NCI-H345 (cell line): ENCODE data around the gene CFAP54.
"Not testable (repeated sequence)": the region's sequence is repeated elsewhere in the genome, so short reads cannot be mapped to it uniquely, and the experiment has no call there.

Experiments used
- DNase-seq: peaks from one replicate; lab custom pipeline; 2025; lab: John Stamatoyannopoulos, UW

The CFAP54 gene

DNA sequence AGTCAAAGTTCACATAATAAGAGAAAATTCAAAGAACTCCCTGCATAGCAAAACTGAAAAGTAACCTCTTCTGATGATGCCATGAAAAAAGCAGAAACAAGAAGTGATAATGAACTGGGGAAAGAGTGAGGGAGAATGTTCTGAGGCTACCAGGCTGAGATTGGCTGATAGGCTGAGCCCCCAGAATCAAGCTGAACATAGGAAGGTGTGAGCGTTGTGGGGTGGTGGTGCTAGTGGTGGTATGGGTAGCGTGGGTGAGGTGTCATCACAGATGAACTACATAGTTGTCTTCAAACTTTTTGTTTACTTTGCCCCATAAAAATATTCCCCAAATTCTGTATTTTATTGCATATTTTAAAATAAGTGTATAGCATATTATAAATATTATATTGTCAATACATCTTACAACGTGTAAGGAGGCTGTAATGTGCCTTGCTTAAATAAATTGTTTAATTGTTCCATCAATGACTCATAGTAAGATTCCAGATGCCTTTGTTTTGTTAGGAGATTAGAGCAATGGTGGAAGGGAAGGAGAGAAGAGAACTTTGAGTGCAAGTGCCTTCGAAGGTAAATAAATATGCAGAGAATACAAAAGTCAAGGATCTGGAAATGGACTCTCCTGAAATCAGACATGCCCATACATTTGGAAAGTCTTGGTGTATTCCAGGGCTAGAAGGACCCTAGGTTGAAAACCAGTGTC, 15.8 kb upstream of the CFAP54 start:
- no peak for DNase-seq

GRCh38 chr12:96474206-96474605, 15.2 kb upstream of the CFAP54 start:
- no peak for DNase-seq

- DNase-seq, result no peak
These were observed 11.4 kb upstream of the CFAP54 start for GRCh38 chr12:96478011-96478410.

DNA sequence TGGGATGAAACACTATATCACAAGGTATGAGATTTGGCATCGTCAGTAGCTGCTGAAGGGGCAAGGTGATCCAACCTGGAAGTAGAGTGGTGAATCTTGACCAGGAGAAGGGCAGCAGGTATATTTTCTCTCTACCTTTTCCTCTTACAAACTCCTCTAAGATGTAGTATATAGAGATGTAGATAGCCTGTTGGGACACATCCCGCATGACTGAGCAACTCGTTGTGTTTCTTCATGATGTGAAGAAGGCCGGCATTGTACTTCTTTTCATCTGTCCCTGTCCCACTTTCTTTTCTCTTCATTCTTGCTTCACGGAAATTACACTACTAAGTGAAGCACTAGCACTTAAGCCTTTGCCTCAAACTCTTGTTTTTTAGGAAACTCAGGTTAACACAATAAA, 7.3 kb upstream of the CFAP54 start:
- no peak for DNase-seq

- no peak for DNase-seq
These were observed 6.3 kb upstream of the CFAP54 start for GRCh38 chr12:96483116-96483515.

- no peak for DNase-seq
These were observed 2.4 kb upstream of the CFAP54 start for GRCh38 chr12:96486751-96487613.

DNA sequence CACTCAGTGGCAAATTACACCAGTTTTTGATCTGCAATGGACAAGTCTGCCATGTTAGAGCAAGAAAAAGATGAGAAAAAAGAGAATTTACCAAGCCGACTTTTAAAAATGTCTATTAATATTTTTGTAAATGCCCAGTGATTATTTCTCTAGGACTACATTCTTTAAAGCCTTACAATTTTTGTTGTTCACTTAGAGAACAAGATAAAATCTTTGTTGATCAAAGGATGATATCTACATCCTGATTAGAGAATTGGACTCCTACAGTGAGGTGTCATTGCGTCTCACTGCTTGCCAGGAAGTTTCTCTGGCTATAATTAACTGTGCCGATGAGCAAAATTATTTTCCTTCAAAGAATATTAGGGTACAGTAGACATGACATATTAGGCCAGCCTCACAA, 1.7 kb upstream of the CFAP54 start:
- no peak for DNase-seq

DNA sequence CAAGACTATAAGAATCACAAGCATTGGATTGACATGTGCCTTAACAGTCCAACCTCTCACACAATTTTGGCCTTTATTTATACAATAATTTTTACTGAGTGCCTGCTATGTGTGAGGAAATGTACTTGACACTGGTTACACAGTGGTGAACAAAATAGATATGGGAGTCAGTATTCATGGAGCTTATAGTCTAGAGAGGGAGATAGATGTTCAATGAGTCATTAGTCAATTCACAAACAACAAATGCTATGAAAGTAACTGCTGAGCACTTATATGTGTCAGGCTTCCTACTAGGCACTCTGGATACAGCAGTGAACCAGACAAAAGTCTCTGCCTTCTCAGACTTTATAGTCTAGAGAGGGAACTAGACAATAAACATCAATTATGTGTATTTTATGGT, 3.7 kb downstream of the CFAP54 start:
- DNase-seq, result no peak

DNA sequence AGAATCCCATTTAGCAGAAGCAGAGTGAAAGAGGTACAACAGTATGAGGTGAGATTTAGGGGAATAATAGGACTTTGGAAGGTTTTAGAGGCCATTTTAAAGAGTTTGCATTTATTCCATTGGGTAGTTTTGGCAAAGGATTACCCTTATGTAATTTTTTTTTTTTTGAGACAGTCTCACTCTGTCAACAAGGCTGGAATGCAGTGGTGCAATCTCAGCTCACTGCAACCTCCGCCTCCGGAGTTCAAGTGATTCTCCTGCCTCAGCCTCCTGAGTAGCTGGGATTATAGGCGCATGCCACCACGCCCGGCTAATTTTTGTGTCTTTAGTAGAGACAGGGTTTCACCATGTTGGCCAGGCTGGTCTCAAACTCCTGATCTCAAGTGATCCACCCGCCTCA, 4.8 kb downstream of the CFAP54 start:
- DNase-seq, result not testable (repeated sequence)

GRCh38 chr12:96495155-96495554, 5.8 kb downstream of the CFAP54 start:
- no peak for DNase-seq

DNA sequence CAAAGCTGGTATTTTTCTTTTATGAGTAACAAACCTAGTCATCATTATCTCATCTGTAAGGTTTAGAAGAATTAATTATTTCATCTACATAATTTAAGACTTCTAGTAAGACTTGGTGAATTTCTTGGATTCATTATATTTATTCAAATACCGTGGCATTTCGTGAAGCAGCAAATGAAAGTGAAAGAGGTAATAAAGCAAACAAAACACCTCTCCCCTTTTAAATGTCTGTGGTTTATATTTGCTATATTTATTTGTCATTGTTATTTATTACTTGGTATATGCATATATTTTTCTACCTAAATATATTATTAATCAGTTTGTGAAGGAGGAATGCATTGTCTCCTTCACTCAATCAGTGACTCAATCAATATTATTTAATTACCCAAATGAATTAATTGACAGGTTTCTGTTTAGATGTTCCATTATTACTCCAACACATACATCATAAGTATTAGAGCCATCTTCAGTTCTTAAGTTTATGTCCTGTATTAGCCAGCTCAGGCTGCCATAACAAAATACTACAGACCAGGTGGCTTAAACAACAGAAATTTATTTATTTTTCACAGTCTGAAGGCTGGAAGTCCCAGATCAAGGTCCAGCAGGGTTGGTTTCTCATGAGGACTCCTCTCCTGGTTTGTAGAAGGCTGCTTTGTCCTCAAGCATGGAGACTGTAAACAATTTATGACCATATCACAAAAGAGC, 6.6 kb downstream of the CFAP54 start:
- DNase-seq, result no peak

DNA sequence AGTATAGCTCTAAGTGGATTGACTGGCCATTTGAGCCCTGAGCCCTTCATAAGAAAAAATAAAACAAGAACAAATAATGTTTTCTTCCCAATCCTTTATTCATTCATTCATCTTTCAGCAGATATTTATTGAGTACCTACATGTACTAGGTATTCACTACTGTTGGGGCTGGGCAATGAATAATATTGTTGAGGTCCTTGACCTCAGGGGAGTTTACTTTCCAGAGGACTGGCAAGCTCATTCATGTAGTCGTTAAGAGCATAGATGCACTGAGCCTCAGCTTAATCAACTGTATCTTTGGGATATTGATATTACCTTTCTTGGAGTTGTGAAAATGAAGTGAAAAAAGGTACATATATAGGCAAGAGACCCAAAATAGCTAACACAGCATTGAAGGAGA, 7.6 kb downstream of the CFAP54 start:
- no peak for DNase-seq

- DNase-seq, result no peak
These were observed 8.5 kb downstream of the CFAP54 start for GRCh38 chr12:96497855-96498254.

GRCh38 chr12:96500693-96501092, 11.3 kb downstream of the CFAP54 start:
- DNase-seq, result no peak

- no peak for DNase-seq
These were observed 11.9 kb downstream of the CFAP54 start for GRCh38 chr12:96501133-96501761.

- no peak for DNase-seq
These were observed 12.5 kb downstream of the CFAP54 start for GRCh38 chr12:96501908-96502307.

DNA sequence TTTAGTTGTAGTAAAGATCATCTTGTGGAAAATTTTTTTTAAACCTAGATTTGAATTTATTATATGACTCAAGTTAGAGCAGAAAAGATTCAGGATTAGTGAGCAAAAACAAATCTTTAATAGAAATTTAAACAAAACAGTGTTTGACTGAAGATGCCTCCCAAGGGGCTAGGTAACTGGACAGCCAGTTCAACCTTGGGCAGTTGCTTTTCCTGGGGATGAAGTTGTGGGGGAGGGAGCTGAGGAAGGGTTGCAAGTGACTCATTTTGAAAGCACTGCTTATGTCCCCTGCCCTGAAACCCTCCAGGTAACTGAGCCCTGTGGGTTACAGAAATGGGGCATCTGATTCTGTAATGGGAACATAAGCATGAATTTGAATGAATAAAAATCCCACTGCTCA, 13.1 kb downstream of the CFAP54 start:
- DNase-seq, result no peak

DNA sequence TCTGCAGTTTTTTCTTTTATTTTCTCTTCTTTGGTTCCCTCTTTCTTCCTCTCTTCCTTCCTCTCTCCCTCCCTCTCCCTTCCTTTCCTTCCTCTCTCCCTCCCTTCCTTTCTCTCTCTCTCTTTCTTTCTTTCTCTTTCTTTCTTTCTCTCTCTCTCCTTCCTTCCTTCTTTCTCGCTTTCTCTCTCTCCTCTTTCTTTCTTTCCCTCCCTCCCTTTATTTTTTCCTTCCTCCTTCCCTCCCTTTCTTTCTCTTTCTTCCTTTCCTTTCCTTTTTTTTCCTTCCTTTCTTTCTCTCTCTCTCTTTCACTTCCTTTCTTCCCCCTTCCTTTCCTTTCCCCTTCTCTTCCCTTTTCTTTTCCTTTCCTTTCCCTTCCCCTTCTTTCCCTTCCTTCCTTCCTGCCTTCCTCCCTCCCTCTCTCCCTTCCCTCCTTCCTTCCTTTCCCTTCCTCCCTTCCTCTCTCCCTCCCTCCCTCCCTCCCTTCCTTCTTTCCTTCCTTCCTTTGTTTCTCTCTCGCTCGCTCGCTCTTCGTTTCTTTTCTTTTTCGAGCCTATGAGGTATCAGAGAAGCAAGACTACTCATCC, 13.7 kb downstream of the CFAP54 start:
- no peak for DNase-seq

DNA sequence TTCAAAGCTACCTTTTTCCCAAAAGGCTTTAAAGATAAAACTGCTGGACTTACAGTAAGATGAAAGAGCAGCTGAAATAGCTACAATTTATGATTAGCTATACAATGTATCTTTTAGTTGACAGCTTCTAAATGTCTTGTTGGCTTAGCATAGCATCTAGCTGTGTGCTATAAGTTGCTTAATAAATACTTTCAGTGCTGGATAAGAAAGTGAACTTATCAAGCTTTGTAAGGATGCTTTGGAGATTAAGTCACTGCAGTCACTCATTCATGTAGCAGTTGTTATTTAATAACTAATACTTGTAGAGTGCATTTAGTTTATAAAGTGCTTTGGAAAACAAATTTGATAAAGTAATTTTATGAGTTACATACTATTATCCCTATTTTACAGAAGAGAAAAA, 14.6 kb downstream of the CFAP54 start:
- no peak for DNase-seq

GRCh38 chr12:96506776-96507175, 17.4 kb downstream of the CFAP54 start:
- DNase-seq, result no peak

DNA sequence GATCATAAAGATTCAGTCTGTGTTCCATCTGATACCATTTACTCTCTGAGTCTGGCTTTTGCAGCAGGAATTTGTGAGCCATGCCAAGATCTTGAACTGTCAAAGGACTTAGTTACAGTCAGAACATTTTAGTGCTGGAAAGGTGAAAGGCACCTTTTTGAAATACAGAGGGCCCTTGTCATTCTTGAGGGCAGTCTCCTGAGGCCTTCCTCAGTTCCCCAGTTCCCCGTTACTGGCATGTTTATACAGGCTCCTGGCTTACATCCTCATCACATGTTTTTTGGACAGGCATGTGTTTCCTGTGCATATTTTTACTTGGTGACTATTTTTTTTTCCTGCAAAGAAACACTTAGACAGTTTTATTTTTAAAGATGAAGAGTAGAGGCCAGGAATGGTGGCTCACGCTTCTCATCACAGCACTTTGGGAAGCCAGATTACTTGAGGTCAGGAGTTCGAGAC, 21.0 kb downstream of the CFAP54 start:
- no peak for DNase-seq

DNA sequence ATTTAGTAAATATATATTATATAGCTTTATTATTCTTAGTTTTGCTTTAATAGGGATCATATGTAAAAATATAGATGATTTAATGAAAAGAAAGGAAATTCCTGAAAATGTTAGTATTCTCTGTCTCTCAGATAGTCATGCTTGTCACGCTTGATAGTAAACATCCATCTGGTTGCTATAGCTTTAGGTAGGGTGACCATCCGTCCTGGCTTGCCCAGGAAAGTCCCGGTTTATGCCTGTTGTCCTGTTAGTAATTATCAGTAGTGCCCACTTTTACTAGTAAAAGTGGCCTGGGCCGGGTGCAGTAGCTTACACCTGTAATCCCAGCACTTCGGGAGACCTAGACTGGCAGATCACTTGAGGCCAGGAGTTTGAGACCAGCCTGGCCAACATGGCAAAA, 23.8 kb downstream of the CFAP54 start:
- DNase-seq, result no peak
